Panc1 (cell line): ENCODE data around the gene ZSCAN2. TPM values are rescaled to one million over a fixed set of nuclear protein-coding genes. Genes with fewer than 3 reads are reported as not detected.

Experiments used
- ATAC-seq: fragments of 200-7000 bp; cut with Tn5 transposase; 2 replicates; pipeline ENCODE4 v1.9.1; 2020; ENCODE audit warnings: mild to moderate bottlenecking, moderate library complexity
- BruUV-seq: library from RNA; stranded (reverse); fragments of 400-500 nt; replicated peaks from 2 replicates; lab custom pipeline; 2021; lab: Mats Ljungman, UMichigan
- CTCF ChIA-PET: fragments of 300-600 bp; sonication (Branson Sonifier 250); formaldehyde crosslinking; loops from one replicate; lab custom pipeline; 2022; ENCODE audit warnings: antibody characterized with exemption; lab: Charles Lee
- POLR2A ChIA-PET: fragments of 300-600 bp; sonication (Branson Sonifier 250); formaldehyde crosslinking; loops from one replicate; lab custom pipeline; 2022; ENCODE audit warnings: antibody characterized with exemption; lab: Charles Lee
- DNase-seq: peaks from one replicate; pipeline ENCODE4 v3.0.0-alpha.2; 2010; ENCODE audit warnings: low read depth, low spot score
- H3K27ac ChIP-seq: 2 replicates; pipeline ENCODE4 v1.5.1; 2011; ENCODE audit warnings: mild to moderate bottlenecking, low read length, inconsistent platforms
- H3K27me3 ChIP-seq: fragments of 200-500 bp; sonication (Bioruptor generic); 2 replicates; pipeline ENCODE4 v1.6.0; 2014; ENCODE audit warnings: low read length, inconsistent platforms; ENCODE audit not compliant: control insufficient read depth, insufficient read depth
- H3K36me3 ChIP-seq: fragments of 200-500 bp; sonication (Bioruptor generic); 2 replicates; pipeline ENCODE4 v1.5.1; 2014; ENCODE audit warnings: inconsistent platforms, mild to moderate bottlenecking, low read length, moderate library complexity; ENCODE audit not compliant: control insufficient read depth, insufficient read depth
- H3K4me1 ChIP-seq: 2 replicates; pipeline ENCODE4 v1.5.1; 2011; ENCODE audit warnings: inconsistent platforms, mild to moderate bottlenecking, low read length, moderate library complexity; ENCODE audit not compliant: control insufficient read depth, insufficient read depth
- H3K4me3 ChIP-seq, 2 experiments: 2 replicates each; pipeline ENCODE4 v1.5.1; 2011 to 2012; ENCODE audit warnings: low read depth in 2 of 2, low read length in 2 of 2, mild to moderate bottlenecking in 2 of 2, inconsistent platforms in 1 of 2, moderate library complexity in 1 of 2
- H3K9me3 ChIP-seq: fragments of 200-500 bp; sonication (Bioruptor generic); 2 replicates; pipeline ENCODE4 v1.5.1; 2014; ENCODE audit warnings: low read depth, mild to moderate bottlenecking, inconsistent platforms, low read length, moderate library complexity; ENCODE audit not compliant: control insufficient read depth, insufficient read depth
- CTCF ChIP-seq: fragments of 450-650 bp; IDR thresholded peaks from 2 replicates; pipeline ENCODE4 v1.5.1; 2017; ENCODE audit warnings: mild to moderate bottlenecking
- POLR2AphosphoS5 ChIP-seq: IDR thresholded peaks from 2 replicates; pipeline ENCODE4 v1.6.1; 2012; ENCODE audit warnings: mild to moderate bottlenecking, low read depth, low read length, moderate library complexity
- REST ChIP-seq, 2 experiments: IDR thresholded peaks; 2 replicates each; pipeline ENCODE4 v1.6.1; 2011 to 2012; ENCODE audit warnings: low read depth in 2 of 2, control low read depth in 1 of 2, low read length in 1 of 2, mild to moderate bottlenecking in 1 of 2, moderate library complexity in 1 of 2; ENCODE audit not compliant: insufficient read depth in 1 of 2
- SIN3A ChIP-seq: IDR thresholded peaks from 2 replicates; pipeline ENCODE4 v1.6.1; 2012; ENCODE audit warnings: low read depth, mild to moderate bottlenecking, low read length, moderate library complexity, borderline replicate concordance; ENCODE audit not compliant: insufficient read depth
- TCF7L2 ChIP-seq: IDR thresholded peaks from 2 replicates; pipeline ENCODE4 v1.6.1; 2011; ENCODE audit warnings: mild to moderate bottlenecking, low read depth, low read length, inconsistent platforms
- in situ Hi-C: cut with HindIII; loops from 2 replicates; pipeline ENCODE4 v1.10.0; 2016; ENCODE audit warnings: low sequenced_read_pairs, low pct_unique_long_range_greater_than_20kb
- intact Hi-C: fragments of 100-400 bp; cut with micrococcal nuclease; formaldehyde crosslinking; loops from one replicate; pipeline ENCODE4 v1.10.0; 2022; ENCODE audit not compliant: unreplicated experiment
- total RNA-seq: library from RNA; stranded (reverse); gene quantifications from one replicate; pipeline ENCODE4 v1.2.1, GENCODE V29; 2021; ENCODE audit not compliant: unreplicated experiment

Gene ZSCAN2
- total RNA-seq, 1 experiment from 2014 or later: 16.8 TPM

- DNase-seq (no peak), ATAC-seq (no peak)
- Histone ChIP-seq H3K4me3 (no peak overlapping the region), H3K36me3 (no peaks in the 10 kb centered on the region), H3K4me1 (0 out of 2 replicates have a peak, but pooled peaks cover 3% of the 10 kb centered on the region), H3K27me3 (no peaks in the 10 kb centered on the region), H3K9me3 (no peaks in the 10 kb centered on the region), H3K27ac (no peak overlapping the region)
- BruUV-seq: no TSS peak
- in situ Hi-C loops: no loop called here
- intact Hi-C loops: no loop called here
- TF ChIP-seq TCF7L2 (no peak), CTCF (no peak), SIN3A (no peak), REST (IDR thresholded peaks at IDR 0.05; ENCODE audit: insufficient read depth in 1 of 2, low read depth in 2 of 2, low read length in 1 of 2) (no peak), POLR2AphosphoS5 (no peak)
- ChIA-PET CTCF (no interaction called here), POLR2A (no interaction called here)
Observed at GRCh38 chr15:84595660-84596059, 5.1 kb upstream of the ZSCAN2 start.

- no peaks in the 10 kb centered on the region for H3K9me3 ChIP-seq
- ATAC-seq (no peak), DNase-seq (no peak)
- TF ChIP-seq REST (IDR thresholded peaks at IDR 0.05; ENCODE audit: insufficient read depth in 1 of 2, low read depth in 2 of 2, low read length in 1 of 2) (no peak), TCF7L2 (no peak), CTCF (no peak), POLR2AphosphoS5 (no peak), SIN3A (no peak)
- ChIA-PET CTCF (interaction anchor here (0.7 kb wide), 1 partner anchor 236 kb away, joined by 3 read pairs; no protein-coding TSS in a partner anchor), POLR2A (no interaction called here)
- H3K27me3 ChIP-seq: no peaks in the 10 kb centered on the region
- H3K27ac ChIP-seq: no peak overlapping the region
- intact Hi-C loops (no loop called here), in situ Hi-C loops (no loop called here)
- H3K4me3 ChIP-seq: no peak overlapping the region
- no TSS peak for BruUV-seq
- no peaks in the 10 kb centered on the region for H3K36me3 ChIP-seq
- 0 out of 2 replicates have a peak, but pooled peaks cover 3% of the 10 kb centered on the region for H3K4me1 ChIP-seq
Observed at GRCh38 chr15:84597296-84597695, 3.5 kb upstream of the ZSCAN2 start.
